ENCODE data around the gene CDIP1.

DNA sequence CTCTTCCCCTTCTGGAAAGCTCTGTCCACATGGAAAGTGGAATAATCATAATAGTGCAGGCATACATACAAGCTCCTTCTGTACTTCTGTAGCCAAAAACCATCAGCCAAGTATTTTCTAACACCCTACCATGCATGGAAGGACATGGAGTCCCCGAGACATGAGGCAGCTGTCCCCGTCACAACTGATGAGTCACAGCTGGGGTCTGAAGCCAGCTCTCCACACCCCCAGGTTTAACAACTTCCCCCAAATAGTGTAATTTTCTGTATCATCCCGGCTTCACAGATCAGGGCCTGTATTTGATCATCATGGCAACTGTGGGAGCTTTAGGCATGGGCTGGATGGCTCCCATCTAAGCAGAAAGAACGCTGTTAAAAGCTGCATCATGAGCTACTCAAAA lies 34.1 kb upstream of the CDIP1 start:
- TF ChIP-seq, protein P1, sequence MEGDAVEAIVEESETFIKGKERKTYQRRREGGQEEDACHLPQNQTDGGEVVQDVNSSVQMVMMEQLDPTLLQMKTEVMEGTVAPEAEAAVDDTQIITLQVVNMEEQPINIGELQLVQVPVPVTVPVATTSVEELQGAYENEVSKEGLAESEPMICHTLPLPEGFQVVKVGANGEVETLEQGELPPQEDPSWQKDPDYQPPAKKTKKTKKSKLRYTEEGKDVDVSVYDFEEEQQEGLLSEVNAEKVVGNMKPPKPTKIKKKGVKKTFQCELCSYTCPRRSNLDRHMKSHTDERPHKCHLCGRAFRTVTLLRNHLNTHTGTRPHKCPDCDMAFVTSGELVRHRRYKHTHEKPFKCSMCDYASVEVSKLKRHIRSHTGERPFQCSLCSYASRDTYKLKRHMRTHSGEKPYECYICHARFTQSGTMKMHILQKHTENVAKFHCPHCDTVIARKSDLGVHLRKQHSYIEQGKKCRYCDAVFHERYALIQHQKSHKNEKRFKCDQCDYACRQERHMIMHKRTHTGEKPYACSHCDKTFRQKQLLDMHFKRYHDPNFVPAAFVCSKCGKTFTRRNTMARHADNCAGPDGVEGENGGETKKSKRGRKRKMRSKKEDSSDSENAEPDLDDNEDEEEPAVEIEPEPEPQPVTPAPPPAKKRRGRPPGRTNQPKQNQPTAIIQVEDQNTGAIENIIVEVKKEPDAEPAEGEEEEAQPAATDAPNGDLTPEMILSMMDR (IDR thresholded peaks at IDR 0.05) = no peak
- TF ChIP-seq POLR2A (IDR thresholded peaks at IDR 0.05) = no peak
